ENCODE results near the gene COX6A2. TPM values are rescaled to one million over a fixed set of nuclear protein-coding genes. Genes with fewer than 3 reads are reported as not detected.

Gene COX6A2
- total and polyA plus RNA-seq, 2 donors (not counting 3 experiments of a cell fraction or from before 2014, with no cell fraction given), result not detected

DNA sequence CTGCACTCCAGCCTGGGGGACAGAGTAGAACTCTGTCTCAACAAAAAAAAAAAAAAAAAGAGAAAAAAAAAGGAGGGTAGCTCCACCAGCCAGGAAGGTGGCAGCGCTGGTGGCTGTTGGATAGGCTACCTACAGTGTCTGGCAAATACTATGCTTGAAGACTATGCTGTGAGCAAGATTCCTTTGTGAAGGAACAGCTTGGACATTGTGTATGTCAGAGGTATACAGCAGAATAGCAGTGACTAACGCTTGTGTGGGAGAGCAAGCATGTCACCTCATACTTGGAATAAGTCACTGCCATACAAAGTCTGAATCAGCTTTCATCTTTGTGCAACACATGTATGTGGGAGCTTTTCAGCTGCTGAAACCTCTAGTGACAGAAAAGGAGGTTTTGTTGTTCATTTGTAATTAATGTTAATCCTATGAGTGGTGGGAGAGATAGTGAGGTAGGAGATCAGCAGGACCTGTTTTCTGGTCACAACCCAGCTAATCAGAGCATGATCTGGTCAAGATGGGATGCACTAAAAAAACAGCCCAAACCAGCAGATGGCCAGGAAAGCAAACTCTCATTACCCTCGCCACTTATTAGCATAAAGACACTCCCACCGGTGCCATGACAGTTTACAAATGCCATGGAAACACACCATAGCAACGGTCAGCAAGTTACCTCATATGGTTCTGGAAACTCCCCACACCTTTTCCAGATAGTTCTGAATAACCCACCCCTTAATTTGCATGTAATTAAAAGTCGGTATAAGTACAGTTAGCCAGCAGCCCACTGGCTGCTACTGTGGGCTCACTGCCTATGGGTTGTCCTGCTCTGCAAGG lies 41.8 kb downstream of the COX6A2 start:
- Histone ChIP-seq H4K20me1 (replicated peaks; ENCODE audit: control insufficient read depth, extremely low read depth, insufficient read depth, low read length) (no peaks in the 10 kb centered on the region), H3K36me3 (ENCODE audit: control insufficient read depth in 2 of 2, extremely low read depth in 1 of 2, insufficient read depth in 2 of 2, low read length in 2 of 2) (no peaks in the 10 kb centered on the region), H3K4me3 (replicated peaks in 1 of 3; ENCODE audit: insufficient read depth in 1 of 3, low read depth in 1 of 3, low read length in 3 of 3) (no peak overlapping the region), H3K4me2 (ENCODE audit: insufficient read depth, low read length) (no peak overlapping the region), H2AFZ (ENCODE audit: low read depth, low read length) (no peak overlapping the region), H3K27me3 (ENCODE audit: control insufficient read depth in 2 of 2, insufficient read depth in 2 of 2, low read length in 2 of 2) (no peaks in the 10 kb centered on the region), H3K79me2 (ENCODE audit: control insufficient read depth, insufficient read depth, low read length) (no peaks in the 10 kb centered on the region), H3K27ac (ENCODE audit: insufficient read depth, low read depth, low read length) (no peak overlapping the region), H3K9ac (replicated peaks; ENCODE audit: extremely low read depth, insufficient read depth, low read length) (no peak overlapping the region), H3K9me1 (replicated peaks; ENCODE audit: control insufficient read depth, extremely low read depth, insufficient read depth, low read length) (no peaks in the 10 kb centered on the region), H3K9me3 (replicated peaks; ENCODE audit: control insufficient read depth, insufficient read depth, low read length) (no peaks in the 10 kb centered on the region), H3K4me1 (ENCODE audit: control insufficient read depth, extremely low read depth, insufficient read depth, low read length) (no peaks in the 10 kb centered on the region)
- no peak for DNase-seq (ENCODE audit: low read depth, low spot score)
- dilution Hi-C loops (cut with MboI; ENCODE audit: extremely low pct_ligation_motif_present, low sequenced_read_pairs) (no loop called here), intact Hi-C loops (cut with micrococcal nuclease) (no loop called here)
- CTCF ChIA-PET, result interaction anchor here (0.7 kb wide), 1 partner anchor 185 kb away, joined by 3 read pairs; no protein-coding TSS in a partner anchor
- POLR2A ChIA-PET, result no interaction called here
- TF ChIP-seq FOS (IDR thresholded peaks at IDR 0.05; ENCODE audit: borderline replicate concordance, insufficient read depth, low read length), result no peak
- TF ChIP-seq, protein P1, sequence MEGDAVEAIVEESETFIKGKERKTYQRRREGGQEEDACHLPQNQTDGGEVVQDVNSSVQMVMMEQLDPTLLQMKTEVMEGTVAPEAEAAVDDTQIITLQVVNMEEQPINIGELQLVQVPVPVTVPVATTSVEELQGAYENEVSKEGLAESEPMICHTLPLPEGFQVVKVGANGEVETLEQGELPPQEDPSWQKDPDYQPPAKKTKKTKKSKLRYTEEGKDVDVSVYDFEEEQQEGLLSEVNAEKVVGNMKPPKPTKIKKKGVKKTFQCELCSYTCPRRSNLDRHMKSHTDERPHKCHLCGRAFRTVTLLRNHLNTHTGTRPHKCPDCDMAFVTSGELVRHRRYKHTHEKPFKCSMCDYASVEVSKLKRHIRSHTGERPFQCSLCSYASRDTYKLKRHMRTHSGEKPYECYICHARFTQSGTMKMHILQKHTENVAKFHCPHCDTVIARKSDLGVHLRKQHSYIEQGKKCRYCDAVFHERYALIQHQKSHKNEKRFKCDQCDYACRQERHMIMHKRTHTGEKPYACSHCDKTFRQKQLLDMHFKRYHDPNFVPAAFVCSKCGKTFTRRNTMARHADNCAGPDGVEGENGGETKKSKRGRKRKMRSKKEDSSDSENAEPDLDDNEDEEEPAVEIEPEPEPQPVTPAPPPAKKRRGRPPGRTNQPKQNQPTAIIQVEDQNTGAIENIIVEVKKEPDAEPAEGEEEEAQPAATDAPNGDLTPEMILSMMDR (IDR thresholded peaks at IDR 0.05; ENCODE audit: extremely low read depth in 1 of 2, insufficient read depth in 1 of 2, low read depth in 1 of 2, low read length in 2 of 2), result no peak
- TF ChIP-seq JUN (IDR thresholded peaks at IDR 0.05; ENCODE audit: borderline replicate concordance, insufficient read depth, insufficient read length, low read depth), result no peak
- TF ChIP-seq POLR2A (IDR thresholded peaks at IDR 0.05; ENCODE audit: low read depth, low read length), result no peak
- TF ChIP-seq MYC (IDR thresholded peaks at IDR 0.05; ENCODE audit: low read depth, low read length), result no peak
- TF ChIP-seq POLR2AphosphoS5 (IDR thresholded peaks at IDR 0.05; ENCODE audit: insufficient read depth, low read depth, low read length), result no peak
- TF ChIP-seq, protein P2, sequence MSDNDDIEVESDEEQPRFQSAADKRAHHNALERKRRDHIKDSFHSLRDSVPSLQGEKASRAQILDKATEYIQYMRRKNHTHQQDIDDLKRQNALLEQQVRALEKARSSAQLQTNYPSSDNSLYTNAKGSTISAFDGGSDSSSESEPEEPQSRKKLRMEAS (IDR thresholded peaks at IDR 0.05; ENCODE audit: insufficient read depth, insufficient read length), result no peak
- TF ChIP-seq EZH2 (IDR thresholded peaks at IDR 0.05; ENCODE audit: borderline replicate concordance, low read depth, low read length, severe bottlenecking), result no peak
- no peak for FAIRE-seq
- no TSS peak for BruUV-seq (replicated peaks)
